GM23338 (cell line): ENCODE data around the gene CFAP100. TPM values are rescaled to one million over a fixed set of nuclear protein-coding genes. Genes with fewer than 3 reads are reported as not detected.

Experiments used
- ATAC-seq: fragments of 200-7000 bp; cut with Tn5 transposase; 3 replicates; pipeline ENCODE4 v1.9.1; 2020
- DNase-seq: peaks from one replicate; pipeline ENCODE4 v3.0.0-alpha.2; 2015; ENCODE audit warnings: low spot score
- H2AFZ ChIP-seq: fragments of 200-600 bp; sonication (generic); 2 replicates; pipeline ENCODE4 v1.8.0; 2016; ENCODE audit warnings: antibody characterized with exemption, mild to moderate bottlenecking, moderate library complexity
- H3F3A ChIP-seq: fragments of 200-600 bp; sonication (generic); replicated peaks from 2 replicates; pipeline ENCODE4 v1.8.0; 2017; ENCODE audit warnings: antibody characterized with exemption, mixed run types, low read depth
- H3K27ac ChIP-seq: fragments of 200-600 bp; sonication (generic); 2 replicates; pipeline ENCODE4 v1.6.1; 2016; ENCODE audit warnings: low read depth
- H3K27me3 ChIP-seq: fragments of 200-600 bp; sonication (generic); 2 replicates; pipeline ENCODE4 v1.8.0; 2016; ENCODE audit warnings: mild to moderate bottlenecking, mixed run types, moderate library complexity; ENCODE audit not compliant: insufficient read depth
- H3K36me3 ChIP-seq: fragments of 200-600 bp; sonication (generic); 2 replicates; pipeline ENCODE4 v1.8.0; 2016; ENCODE audit warnings: mild to moderate bottlenecking; ENCODE audit not compliant: insufficient read depth
- H3K4me1 ChIP-seq: fragments of 200-600 bp; sonication (generic); 2 replicates; pipeline ENCODE4 v1.8.0; 2016; ENCODE audit warnings: mild to moderate bottlenecking, moderate library complexity; ENCODE audit not compliant: insufficient read depth
- H3K4me2 ChIP-seq: fragments of 200-600 bp; sonication (generic); 2 replicates; pipeline ENCODE4 v1.7.1; 2017; ENCODE audit warnings: mixed run types
- H3K4me3 ChIP-seq: fragments of 200-600 bp; sonication (generic); 2 replicates; pipeline ENCODE4 v1.6.1; 2016; ENCODE audit warnings: mixed run types
- H3K79me2 ChIP-seq: fragments of 200-600 bp; sonication (generic); replicated peaks from 2 replicates; pipeline ENCODE4 v1.8.0; 2017; ENCODE audit warnings: mild to moderate bottlenecking; ENCODE audit not compliant: insufficient read depth
- H3K9me2 ChIP-seq: fragments of 200-600 bp; sonication (generic); 2 replicates; pipeline ENCODE4 v1.8.0; 2017; ENCODE audit not compliant: insufficient read depth
- H4K20me1 ChIP-seq: fragments of 200-600 bp; sonication (generic); replicated peaks from 2 replicates; pipeline ENCODE4 v1.8.0; 2017; ENCODE audit warnings: mild to moderate bottlenecking; ENCODE audit not compliant: insufficient read depth
- H3K27ac Mint-ChIP-seq: 2 replicates; pipeline ENCODE4 v1.8.0; 2020; ENCODE audit warnings: inconsistent platforms, mild to moderate bottlenecking, moderate library complexity, mixed read lengths
- H3K27me3 Mint-ChIP-seq: 3 replicates; pipeline ENCODE4 v1.8.0; 2022; ENCODE audit warnings: low read depth, mild to moderate bottlenecking, moderate library complexity, mixed read lengths, inconsistent platforms; ENCODE audit not compliant: insufficient read depth, poor library complexity
- H3K36me3 Mint-ChIP-seq: 3 replicates; pipeline ENCODE4 v1.8.0; 2021; ENCODE audit warnings: low read depth, mild to moderate bottlenecking, inconsistent platforms, moderate library complexity, mixed read lengths
- H3K4me1 Mint-ChIP-seq: 3 replicates; pipeline ENCODE4 v1.8.0; 2020; ENCODE audit warnings: mild to moderate bottlenecking, inconsistent platforms, mixed read lengths
- H3K4me3 Mint-ChIP-seq: 3 replicates; pipeline ENCODE4 v1.8.0; 2021; ENCODE audit warnings: moderate library complexity, mild to moderate bottlenecking, inconsistent platforms, mixed read lengths
- H3K9me3 Mint-ChIP-seq: 3 replicates; pipeline ENCODE4 v1.8.0; 2020; ENCODE audit warnings: moderate library complexity, mild to moderate bottlenecking, inconsistent platforms, mixed read lengths
- CREB1 ChIP-seq: fragments of 250-450 bp; sonication (Bioruptor Pico); IDR thresholded peaks from 2 replicates; pipeline ENCODE4 v1.5.0; 2020; ENCODE audit warnings: low read depth, mild to moderate bottlenecking, moderate library complexity
- CTCF ChIP-seq, 2 experiments: fragments of 200-600 bp in 1 of 2; sonication (generic) in 1 of 2; conservative IDR thresholded peaks; 2 replicates each; pipeline versions ENCODE4 v1.5.1 to v1.6.1; 2016 to 2017; ENCODE audit warnings: antibody characterized with exemption in 2 of 2, low read depth in 2 of 2, mild to moderate bottlenecking in 2 of 2, moderate library complexity in 1 of 2
- ETS1 ChIP-seq: IDR thresholded peaks from 2 replicates; pipeline ENCODE4 v1.6.1; 2016; ENCODE audit warnings: antibody characterized with exemption
- EZH2 ChIP-seq: fragments of 200-600 bp; sonication (generic); IDR thresholded peaks from one replicate; pipeline ENCODE4 v1.8.0; 2017; ENCODE audit warnings: antibody characterized with exemption, mild to moderate bottlenecking, low read depth; ENCODE audit not compliant: unreplicated experiment
- EZH2phosphoT487 ChIP-seq: fragments of 200-600 bp; sonication (generic); IDR thresholded peaks from one replicate; pipeline ENCODE4 v1.8.1; 2018; ENCODE audit warnings: antibody characterized with exemption; ENCODE audit not compliant: unreplicated experiment
- JUNB ChIP-seq: IDR thresholded peaks from one replicate; pipeline ENCODE4 v1.6.1; 2016; ENCODE audit warnings: antibody characterized with exemption; ENCODE audit not compliant: unreplicated experiment
- NANOG ChIP-seq: IDR thresholded peaks from 2 replicates; pipeline ENCODE4 v1.6.1; 2016; ENCODE audit warnings: antibody characterized with exemption, borderline replicate concordance
- POLR2AphosphoS5 ChIP-seq: IDR thresholded peaks from 2 replicates; pipeline ENCODE4 v1.6.1; 2016; ENCODE audit warnings: antibody characterized with exemption, low read depth
- REST ChIP-seq: IDR thresholded peaks from one replicate; pipeline ENCODE4 v1.6.1; 2018; ENCODE audit warnings: antibody characterized with exemption; ENCODE audit not compliant: unreplicated experiment
- STAT1 ChIP-seq: IDR thresholded peaks from one replicate; pipeline ENCODE4 v1.6.1; 2016; ENCODE audit warnings: antibody characterized with exemption; ENCODE audit not compliant: unreplicated experiment
- ZNF114 ChIP-seq: fragments of 250-450 bp; sonication (Bioruptor Pico); IDR thresholded peaks from 2 replicates; pipeline ENCODE4 v1.5.0; 2020; ENCODE audit warnings: mild to moderate bottlenecking, moderate library complexity
- ZNF331 ChIP-seq: fragments of 250-450 bp; sonication (Bioruptor Pico); IDR thresholded peaks from 2 replicates; pipeline ENCODE4 v1.5.0; 2020; ENCODE audit warnings: low read depth, mild to moderate bottlenecking, moderate library complexity
- ZNF462 ChIP-seq: fragments of 250-450 bp; sonication (Bioruptor Pico); IDR thresholded peaks from 2 replicates; pipeline ENCODE4 v1.5.0; 2020; ENCODE audit warnings: mild to moderate bottlenecking, moderate library complexity
- polyA plus RNA-seq: library from polyadenylated mRNA; unstranded; fragments of >200 nt; fragmentation: Nextera tagmentation; extraction: Ambion mirVana; gene quantifications from 2 replicates; pipeline ENCODE4 v1.2.1, GENCODE V29; 2016
- total RNA-seq: library from RNA; depleted of rRNA; stranded (reverse); fragments of >200 nt; shearing (Covaris generic); gene quantifications from 2 replicates; pipeline ENCODE4 v1.2.3, GENCODE V29; 2014

CFAP100 gene
- total and polyA plus RNA-seq, 2 experiments from 2014 or later, result 0.07 TPM; not detected in 1

GRCh38 chr3:126480206-126480605, 85.5 kb downstream of the CFAP100 start:
- Histone ChIP-seq H3K4me1 (peaks cover 11% of the 10 kb centered on the region), H3K36me3 (no peaks in the 10 kb centered on the region), H3K79me2 (no peaks in the 10 kb centered on the region), H3K9me2 (no peaks in the 10 kb centered on the region), H4K20me1 (no peaks in the 10 kb centered on the region), H2AFZ (no peak overlapping the region), H3K4me3 (no peak overlapping the region), H3K27ac (no peak overlapping the region), H3K4me2 (no peak overlapping the region), H3F3A (no peaks in the 10 kb centered on the region), H3K27me3 (no peaks in the 10 kb centered on the region)
- no peaks in the 10 kb centered on the region; the same call in 2 of the 3 replicates for H3K36me3 Mint-ChIP-seq
- peaks cover 33% of the 10 kb centered on the region for H3K4me1 Mint-ChIP-seq
- H3K27me3 Mint-ChIP-seq, result peaks cover 2% of the 10 kb centered on the region
- TF ChIP-seq EZH2 (no peak), POLR2AphosphoS5 (no peak), ZNF114 (CRISPR knock-in tag) (no peak), CREB1 (CRISPR knock-in tag) (no peak), NANOG (no peak), ETS1 (no peak), JUNB (no peak), REST (no peak), ZNF331 (no peak), CTCF (conservative IDR thresholded peaks at IDR 0.05; ENCODE audit: low read depth in 2 of 2) (no peak), EZH2phosphoT487 (no peak), STAT1 (no peak), ZNF462 (no peak)
- DNase-seq (no peak), ATAC-seq (no peak)
- H3K27ac Mint-ChIP-seq, result no peak overlapping the region
- H3K4me3 Mint-ChIP-seq, result no peak overlapping the region
- no peaks in the 10 kb centered on the region; the same call in 2 of the 3 replicates for H3K9me3 Mint-ChIP-seq
